Prostate gland (tissue), 2 donors: ENCODE data around the gene CHD3. TPM values are rescaled to one million over a fixed set of nuclear protein-coding genes. Genes with fewer than 3 reads are reported as not detected.

Experiments
- DNase-seq: peaks from one replicate; pipeline ENCODE4 v3.0.0-alpha.2; 2019; ENCODE audit warnings: low spot score
- H3K27ac ChIP-seq, 2 donors: fragments of 200-600 bp; sonication (generic); 2 replicates each; pipeline ENCODE4 v1.5.1; 2017 to 2019
- H3K27me3 ChIP-seq: fragments of 200-600 bp; sonication (generic); replicated peaks from 2 replicates; pipeline ENCODE4 v1.5.1; 2019; ENCODE audit not compliant: insufficient read depth
- H3K36me3 ChIP-seq, 2 donors: fragments of 200-600 bp; sonication (generic); 1 replicate in 1 of 2; 2 replicates in 1 of 2; pipeline versions ENCODE4 v1.5.1 to v1.8.1; 2017 to 2019
- H3K4me1 ChIP-seq: fragments of 200-600 bp; sonication (generic); replicated peaks from 2 replicates; pipeline ENCODE4 v1.5.1; 2019
- H3K4me3 ChIP-seq, 2 donors: fragments of 200-600 bp; sonication (generic); 2 replicates each; pipeline ENCODE4 v1.5.1; 2017 to 2019
- H3K9me3 ChIP-seq: fragments of 200-600 bp; sonication (generic); 2 replicates; pipeline ENCODE4 v1.5.1; 2017
- POLR2A ChIP-seq: fragments of 450-650 bp; IDR thresholded peaks from one replicate; pipeline ENCODE4 v1.6.1; 2016; ENCODE audit warnings: antibody characterized with exemption, mild to moderate bottlenecking
- POLR2AphosphoS5 ChIP-seq: sonication (generic); formaldehyde crosslinking; IDR thresholded peaks from one replicate; pipeline ENCODE4 v1.6.1; 2017; ENCODE audit warnings: antibody characterized with exemption
- WGBS: methylation state at CpG from one replicate; pipeline ENCODE4 v1.1.5; 2018; 5-methylcytosine and 5-hydroxymethylcytosine counted together
- intact Hi-C: fragments of 100-400 bp; cut with DNase I; formaldehyde crosslinking; loops from one replicate; pipeline ENCODE4 v1.14.2; 2022
- total RNA-seq, 2 donors: library from RNA; depleted of rRNA; stranded (reverse); fragments of >200 nt; gene quantifications; one replicate each; pipeline ENCODE4 v1.1.0, GENCODE V29; 2016
- TF ChIP-seq, protein P1 (sequence below), 4 experiments: fragments of 200-600 bp in 2 of 4; fragments of 450-650 bp in 2 of 4; sonication (generic) in 2 of 4; IDR thresholded peaks; 1 replicate in 3 of 4; 2 replicates in 1 of 4; pipeline ENCODE4 v1.5.1; 2016 to 2019; ENCODE audit warnings: antibody characterized with exemption in 4 of 4, mild to moderate bottlenecking in 2 of 4, moderate library complexity in 2 of 4

Gene CHD3
- total RNA-seq, 2 donors from 2014 or later, result 166 to 196 TPM

DNA sequence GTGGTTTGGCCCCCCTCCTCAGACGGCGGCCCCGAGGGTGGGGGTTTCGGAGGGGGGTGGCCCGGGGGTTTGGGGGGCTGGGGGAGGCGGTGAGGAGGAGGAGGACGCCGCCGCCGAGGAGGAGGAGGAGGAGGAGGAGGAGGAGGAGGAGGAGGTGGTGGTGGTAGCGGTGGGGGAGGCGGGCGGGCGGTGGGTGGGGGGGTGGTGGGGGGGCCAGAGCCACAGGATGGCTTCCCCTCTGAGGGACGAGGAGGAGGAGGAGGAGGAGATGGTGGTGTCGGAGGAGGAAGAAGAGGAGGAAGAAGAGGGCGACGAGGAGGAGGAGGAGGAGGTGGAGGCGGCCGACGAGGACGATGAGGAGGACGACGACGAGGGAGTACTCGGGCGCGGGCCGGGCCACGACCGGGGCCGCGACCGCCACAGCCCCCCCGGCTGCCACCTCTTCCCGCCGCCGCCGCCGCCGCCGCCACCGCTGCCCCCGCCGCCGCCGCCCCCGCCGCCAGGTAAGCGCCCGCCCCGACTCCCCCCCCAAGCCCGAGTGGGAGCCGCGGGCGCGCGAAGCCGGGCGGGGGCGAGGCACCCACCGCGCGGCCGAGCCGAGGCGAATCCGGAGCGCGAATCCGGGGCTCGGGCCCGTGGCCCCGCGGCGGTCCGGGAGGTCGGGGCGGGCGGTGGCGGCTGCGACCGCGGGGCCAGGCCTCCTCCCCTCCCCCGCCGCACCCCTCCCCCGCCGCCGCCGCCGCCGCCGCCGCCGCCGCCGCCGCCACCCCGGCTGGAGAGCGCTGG, 3.8 kb upstream of the CHD3 start:
- no peaks in the 10 kb centered on the region for H3K27me3 ChIP-seq
- intact Hi-C loops, result no loop called here
- DNase-seq, result no peak
- WGBS, result under 1% methylated on average over 66 of the region's 100 CpGs
- no peaks in the 10 kb centered on the region for H3K9me3 ChIP-seq
- peak overlapping the region; percentile 77 to 90 for H3K4me3 ChIP-seq
- H3K36me3 ChIP-seq, result no peaks in the 10 kb centered on the region
- peaks cover 24% of the 10 kb centered on the region for H3K4me1 ChIP-seq
- peak overlapping the region; percentile 97 to 99 for H3K27ac ChIP-seq
- TF ChIP-seq POLR2A (no peak), POLR2AphosphoS5 (no peak)
- TF ChIP-seq, protein P1, sequence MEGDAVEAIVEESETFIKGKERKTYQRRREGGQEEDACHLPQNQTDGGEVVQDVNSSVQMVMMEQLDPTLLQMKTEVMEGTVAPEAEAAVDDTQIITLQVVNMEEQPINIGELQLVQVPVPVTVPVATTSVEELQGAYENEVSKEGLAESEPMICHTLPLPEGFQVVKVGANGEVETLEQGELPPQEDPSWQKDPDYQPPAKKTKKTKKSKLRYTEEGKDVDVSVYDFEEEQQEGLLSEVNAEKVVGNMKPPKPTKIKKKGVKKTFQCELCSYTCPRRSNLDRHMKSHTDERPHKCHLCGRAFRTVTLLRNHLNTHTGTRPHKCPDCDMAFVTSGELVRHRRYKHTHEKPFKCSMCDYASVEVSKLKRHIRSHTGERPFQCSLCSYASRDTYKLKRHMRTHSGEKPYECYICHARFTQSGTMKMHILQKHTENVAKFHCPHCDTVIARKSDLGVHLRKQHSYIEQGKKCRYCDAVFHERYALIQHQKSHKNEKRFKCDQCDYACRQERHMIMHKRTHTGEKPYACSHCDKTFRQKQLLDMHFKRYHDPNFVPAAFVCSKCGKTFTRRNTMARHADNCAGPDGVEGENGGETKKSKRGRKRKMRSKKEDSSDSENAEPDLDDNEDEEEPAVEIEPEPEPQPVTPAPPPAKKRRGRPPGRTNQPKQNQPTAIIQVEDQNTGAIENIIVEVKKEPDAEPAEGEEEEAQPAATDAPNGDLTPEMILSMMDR (IDR thresholded peaks at IDR 0.05), result no peak

DNA sequence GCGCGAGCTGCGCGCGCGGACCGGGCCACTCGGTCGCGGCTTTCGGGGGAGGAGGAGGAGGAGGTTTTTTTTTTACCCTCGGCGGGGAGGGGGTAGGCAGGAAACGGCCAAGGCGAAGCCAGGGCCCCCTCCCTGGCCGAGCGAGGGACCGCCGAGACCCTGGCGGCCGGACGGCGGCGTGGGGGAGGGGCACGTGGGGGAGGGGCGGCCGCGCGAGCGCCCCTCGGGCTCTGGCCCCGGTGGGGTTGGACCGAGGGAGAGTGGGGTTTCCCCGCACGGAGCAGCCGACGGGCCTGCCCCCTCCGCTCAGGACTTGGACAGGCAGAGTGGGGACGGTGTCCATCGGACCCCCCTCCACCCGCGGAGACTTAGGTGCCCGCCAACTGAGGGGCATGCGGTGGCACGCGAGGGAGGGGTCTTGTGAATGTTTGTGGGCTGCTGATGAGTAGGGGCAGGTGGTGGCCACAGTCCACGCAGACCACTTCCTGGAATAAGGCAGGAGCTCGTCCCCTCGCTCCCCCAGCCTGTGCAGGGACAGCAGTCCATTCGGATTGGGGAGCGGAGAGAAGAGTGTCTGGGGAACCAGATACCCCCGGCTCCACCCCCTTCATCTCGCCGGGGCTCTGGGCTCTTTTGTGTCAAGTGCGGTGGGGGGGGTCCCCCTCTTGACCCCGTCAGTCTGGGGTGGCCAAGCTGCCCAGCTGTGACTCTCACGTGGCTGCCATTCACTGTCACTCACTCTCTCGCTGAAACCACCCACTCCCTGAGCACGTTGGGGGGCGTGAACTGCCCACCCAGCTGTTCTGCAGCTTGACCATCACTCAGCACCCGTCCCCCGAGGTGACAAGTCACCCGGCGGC, 3.0 kb upstream of the CHD3 start:
- Histone ChIP-seq H3K4me3 (peak overlapping the region; percentile 77 to 90), H3K9me3 (no peaks in the 10 kb centered on the region), H3K27me3 (no peaks in the 10 kb centered on the region), H3K27ac (peak overlapping the region; percentile 97 to 99), H3K36me3 (no peaks in the 10 kb centered on the region), H3K4me1 (peaks cover 26% of the 10 kb centered on the region)
- DNase-seq, result peak; percentile 31
- under 1% methylated on average over 54 of the region's 64 CpGs for WGBS
- TF ChIP-seq, protein P1 (IDR thresholded peaks at IDR 0.05), result no peak
- peak; percentile 51 for TF ChIP-seq POLR2A
- intact Hi-C loops, result no loop called here

DNA sequence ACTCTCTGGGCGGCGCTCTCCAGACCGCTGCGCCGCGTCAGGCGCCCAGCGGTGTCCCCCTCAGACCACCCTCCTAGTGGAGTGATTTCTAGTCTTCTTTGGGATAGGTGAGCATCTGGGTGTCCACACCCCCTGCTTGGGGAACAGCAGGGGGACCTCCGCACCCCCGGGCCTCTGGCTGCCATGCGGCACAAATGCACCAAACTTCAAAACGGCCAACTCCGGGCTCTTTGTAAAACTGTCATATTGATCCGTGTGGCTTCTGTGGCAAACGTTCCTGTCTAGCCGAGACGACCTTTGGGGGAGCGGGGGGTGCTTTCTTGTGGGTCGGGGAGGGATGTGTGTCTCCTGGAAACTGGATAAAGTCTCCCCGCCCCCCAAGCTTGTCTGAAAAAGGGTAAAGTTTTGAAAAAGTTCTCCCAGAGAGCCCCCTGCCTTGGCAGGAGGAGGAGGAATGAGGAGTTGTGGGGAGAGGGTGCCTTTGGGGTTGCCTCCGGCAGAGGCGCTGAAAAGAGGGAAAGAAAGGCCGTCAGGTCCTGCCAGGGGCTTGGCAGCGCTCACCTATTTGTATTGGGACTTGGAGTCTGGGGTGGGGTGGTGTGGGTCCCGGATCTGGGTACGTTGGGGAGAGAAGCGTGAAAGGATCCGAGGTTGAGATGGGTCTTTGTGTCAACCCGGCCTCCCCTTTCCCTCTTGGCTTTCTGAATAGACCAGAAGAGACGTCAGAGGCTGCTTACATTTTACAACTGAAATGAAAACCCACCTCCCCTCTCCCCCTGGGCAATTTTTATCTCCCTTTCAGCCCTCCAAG, 2.2 kb upstream of the CHD3 start:
- H3K4me1 ChIP-seq, result peaks cover 21% of the 10 kb centered on the region
- peak; percentile 68 for DNase-seq
- H3K4me3 ChIP-seq, result peak overlapping the region; percentile 77 to 90
- H3K36me3 ChIP-seq, result peaks cover 5 to 7% of the 10 kb centered on the region in 2 donors
- H3K27ac ChIP-seq, result peak overlapping the region; percentile 97 to 99
- no peaks in the 10 kb centered on the region for H3K27me3 ChIP-seq
- TF ChIP-seq, protein P1 (IDR thresholded peaks at IDR 0.05), result peak in 1 of 4 experiments; percentile 15
- TF ChIP-seq POLR2A (peak; percentile 15), POLR2AphosphoS5 (peak; percentile 5)
- no peaks in the 10 kb centered on the region for H3K9me3 ChIP-seq
- WGBS, result 2% methylated on average over 30 of the region's 30 CpGs
- intact Hi-C loops, result no loop called here

DNA sequence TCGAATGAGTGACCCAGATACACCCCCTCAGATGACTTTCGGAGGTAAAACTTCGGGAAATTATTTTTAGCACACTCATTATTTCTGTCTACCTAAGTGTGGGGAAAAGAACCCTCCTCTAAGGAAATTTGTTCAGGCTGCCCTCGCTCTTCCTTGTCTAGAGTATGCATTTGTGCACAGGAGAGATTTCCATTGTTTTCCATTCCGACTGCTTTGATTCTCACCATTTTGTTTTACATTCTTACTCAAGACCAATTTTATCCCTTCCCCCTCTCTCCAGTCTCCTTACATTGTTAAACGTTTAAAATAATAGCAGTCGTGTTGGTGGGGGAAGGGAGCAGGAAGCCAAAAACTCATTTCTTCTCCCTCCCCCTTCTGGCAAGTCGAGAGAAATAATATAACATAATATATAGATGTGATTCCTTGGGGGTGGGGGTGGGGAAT, 1.5 kb upstream of the CHD3 start:
- Histone ChIP-seq H3K4me3 (peak overlapping the region; percentile 77 to 90), H3K4me1 (peaks cover 19% of the 10 kb centered on the region), H3K27me3 (no peaks in the 10 kb centered on the region), H3K27ac (peak overlapping the region; percentile 97 to 99), H3K9me3 (no peaks in the 10 kb centered on the region), H3K36me3 (peaks cover 5 to 7% of the 10 kb centered on the region in 2 donors)
- intact Hi-C loops, result no loop called here
- 1% methylated on average over 8 of the region's 8 CpGs for WGBS
- TF ChIP-seq POLR2A (no peak), POLR2AphosphoS5 (no peak)
- TF ChIP-seq, protein P1 (IDR thresholded peaks at IDR 0.05), result no peak
- DNase-seq, result no peak
